IMR-90 (cell line): Measurements from ENCODE around the gene CFAP43. TPM values are rescaled to one million over a fixed set of nuclear protein-coding genes. Genes with fewer than 3 reads are reported as not detected.

ENCODE experiments used
- ATAC-seq: fragments of 200-7000 bp; cut with Tn5 transposase; 2 replicates; pipeline ENCODE4 v1.9.1; 2020; ENCODE audit warnings: low read depth, mild to moderate bottlenecking, moderate library complexity
- BruUV-seq: library from RNA; stranded (reverse); fragments of 400-500 nt; replicated peaks from 2 replicates; lab custom pipeline; 2021; lab: Mats Ljungman, UMichigan
- CTCF ChIA-PET: fragments of 300-600 bp; formaldehyde crosslinking; extraction: SDS; loops from one replicate; lab custom pipeline; 2021; ENCODE audit warnings: antibody characterized with exemption; lab: Yijun Ruan, JAX
- POLR2A ChIA-PET: fragments of 300-600 bp; sonication (Branson Sonifier 250); formaldehyde crosslinking; loops from one replicate; lab custom pipeline; 2022; ENCODE audit warnings: antibody characterized with exemption; ENCODE audit not compliant: unreplicated experiment; lab: Charles Lee
- DNase-seq: peaks from one replicate; pipeline ENCODE4 v3.0.0; 2013
- H2AFZ ChIP-seq: replicated peaks from 2 replicates; pipeline ENCODE3; 2013; ENCODE audit warnings: low read length, mild to moderate bottlenecking; ENCODE audit not compliant: poor library complexity
- H2AK5ac ChIP-seq: 2 replicates; pipeline ENCODE4 v1.6.1; 2013; ENCODE audit warnings: low read depth, low read length, inconsistent platforms
- H2AK9ac ChIP-seq: replicated peaks from 2 replicates; pipeline ENCODE3; 2013; ENCODE audit warnings: mild to moderate bottlenecking, low read depth, low read length, moderate library complexity; ENCODE audit not compliant: poor library complexity
- H2BK120ac ChIP-seq: 2 replicates; pipeline ENCODE4 v1.6.1; 2013; ENCODE audit warnings: low read depth, low read length, inconsistent platforms
- H2BK15ac ChIP-seq: 3 replicates; pipeline ENCODE4 v1.6.1; 2013; ENCODE audit warnings: low read depth, low read length, inconsistent platforms
- H2BK20ac ChIP-seq: 2 replicates; pipeline ENCODE4 v1.6.1; 2013; ENCODE audit warnings: low read depth, mild to moderate bottlenecking, inconsistent platforms, low read length, moderate library complexity
- H2BK5ac ChIP-seq: 2 replicates; pipeline ENCODE4 v1.6.1; 2013; ENCODE audit warnings: mild to moderate bottlenecking, low read depth, low read length, inconsistent platforms; ENCODE audit not compliant: poor library complexity, severe bottlenecking
- H3K14ac ChIP-seq: replicated peaks from 2 replicates; pipeline ENCODE4 v1.6.1; 2013; ENCODE audit warnings: low read depth, low read length, inconsistent platforms
- H3K18ac ChIP-seq: 2 replicates; pipeline ENCODE4 v1.6.1; 2013; ENCODE audit warnings: low read depth, low read length, control low read depth
- H3K23ac ChIP-seq: 2 replicates; pipeline ENCODE4 v1.6.1; 2013; ENCODE audit warnings: low read depth, low read length, inconsistent platforms
- H3K27ac ChIP-seq: 2 replicates; pipeline ENCODE4 v1.5.1; 2013; ENCODE audit warnings: mild to moderate bottlenecking, control low read depth, low read length; ENCODE audit not compliant: insufficient read depth
- H3K27me3 ChIP-seq: 2 replicates; pipeline ENCODE4 v1.6.1; 2013; ENCODE audit warnings: low read length; ENCODE audit not compliant: control insufficient read depth, insufficient read depth
- H3K36me3 ChIP-seq: 2 replicates; pipeline ENCODE4 v1.6.1; 2013; ENCODE audit warnings: low read length, mixed read lengths; ENCODE audit not compliant: control insufficient read depth, insufficient read depth
- H3K4ac ChIP-seq: 2 replicates; pipeline ENCODE4 v1.6.1; 2013; ENCODE audit warnings: low read depth, low read length, inconsistent platforms
- H3K4me1 ChIP-seq: 2 replicates; pipeline ENCODE4 v1.6.1; 2013; ENCODE audit warnings: low read length, mixed read lengths; ENCODE audit not compliant: control insufficient read depth, insufficient read depth
- H3K4me2 ChIP-seq: 2 replicates; pipeline ENCODE4 v1.6.1; 2013; ENCODE audit warnings: low read depth, mild to moderate bottlenecking, control low read depth, low read length, moderate library complexity
- H3K4me3 ChIP-seq: 2 replicates; pipeline ENCODE4 v1.5.1; 2013; ENCODE audit warnings: low read depth, mild to moderate bottlenecking, control low read depth, low read length, moderate library complexity; ENCODE audit not compliant: insufficient read depth
- H3K56ac ChIP-seq: 2 replicates; pipeline ENCODE4 v1.6.1; 2013; ENCODE audit warnings: low read length, inconsistent platforms; ENCODE audit not compliant: insufficient read depth; ENCODE audit errors: extremely low read depth
- H3K79me1 ChIP-seq, 2 experiments: 2 replicates each; pipeline ENCODE4 v1.6.1; 2013; ENCODE audit warnings: low read length in 2 of 2, inconsistent platforms in 1 of 2, low read depth in 1 of 2
- H3K9ac ChIP-seq: 2 replicates; pipeline ENCODE4 v1.6.1; 2013; ENCODE audit warnings: low read depth, low read length, control low read depth
- H3K9me1 ChIP-seq: 2 replicates; pipeline ENCODE4 v1.6.1; 2013; ENCODE audit warnings: low read length, inconsistent platforms; ENCODE audit not compliant: insufficient read depth
- H3K9me3 ChIP-seq: 2 replicates; pipeline ENCODE4 v1.6.1; 2013; ENCODE audit warnings: low read length; ENCODE audit not compliant: control insufficient read depth, insufficient read depth
- H4K20me1 ChIP-seq: 2 replicates; pipeline ENCODE4 v1.6.1; 2013; ENCODE audit warnings: low read length, inconsistent platforms; ENCODE audit not compliant: insufficient read depth
- H4K5ac ChIP-seq: 2 replicates; pipeline ENCODE4 v1.6.1; 2013; ENCODE audit warnings: mild to moderate bottlenecking, low read depth, low read length, control low read depth
- H4K8ac ChIP-seq, 2 experiments: 2 replicates each; pipeline ENCODE4 v1.6.1; 2013; ENCODE audit warnings: low read depth in 2 of 2, low read length in 2 of 2, control low read depth in 1 of 2, inconsistent platforms in 1 of 2
- H4K91ac ChIP-seq: 2 replicates; pipeline ENCODE4 v1.6.1; 2013; ENCODE audit warnings: low read depth, low read length, inconsistent platforms; ENCODE audit not compliant: insufficient read depth
- CEBPB ChIP-seq: IDR thresholded peaks from 2 replicates; pipeline ENCODE4 v1.6.1; 2012; ENCODE audit warnings: low read depth, low read length, improper control_type of control experiment
- CHD1 ChIP-seq: IDR thresholded peaks from 2 replicates; pipeline ENCODE4 v1.6.1; 2012; ENCODE audit warnings: low read depth, low read length, improper control_type of control experiment
- CTCF ChIP-seq: conservative IDR thresholded peaks from 2 replicates; pipeline ENCODE4 v1.5.1; 2012; ENCODE audit warnings: mild to moderate bottlenecking, low read depth, low read length, improper control_type of control experiment
- ELK1 ChIP-seq: fragments of 150-350 bp; IDR thresholded peaks from 2 replicates; pipeline ENCODE4 v1.6.1; 2016; ENCODE audit warnings: low read depth, mild to moderate bottlenecking, low read length, moderate library complexity, borderline replicate concordance
- FOS ChIP-seq: fragments of 150-350 bp; IDR thresholded peaks from 2 replicates; pipeline ENCODE4 v1.6.1; 2016; ENCODE audit warnings: low read depth, low read length
- MAZ ChIP-seq: IDR thresholded peaks from 2 replicates; pipeline ENCODE4 v1.6.1; 2012; ENCODE audit warnings: low read depth, mild to moderate bottlenecking, low read length, improper control_type of control experiment, moderate library complexity, borderline replicate concordance
- MXI1 ChIP-seq: IDR thresholded peaks from 2 replicates; pipeline ENCODE4 v1.6.1; 2012; ENCODE audit warnings: low read depth, mild to moderate bottlenecking, low read length, moderate library complexity, borderline replicate concordance
- NFE2L2 ChIP-seq: fragments of 150-350 bp; IDR thresholded peaks from 2 replicates; pipeline ENCODE4 v1.6.1; 2016; ENCODE audit warnings: low read depth, mild to moderate bottlenecking, low read length
- POLR2A ChIP-seq: IDR thresholded peaks from 2 replicates; pipeline ENCODE4 v1.6.1; 2012; ENCODE audit warnings: mild to moderate bottlenecking, low read depth, low read length
- RAD21 ChIP-seq: IDR thresholded peaks from 2 replicates; pipeline ENCODE4 v1.6.1; 2012; ENCODE audit warnings: low read length, improper control_type of control experiment
- RFX5 ChIP-seq: IDR thresholded peaks from 2 replicates; pipeline ENCODE4 v1.8.0; 2012; ENCODE audit warnings: low read depth, mild to moderate bottlenecking, low read length, moderate library complexity
- SMC3 ChIP-seq: fragments of 150-350 bp; IDR thresholded peaks from 2 replicates; pipeline ENCODE4 v1.6.1; 2016; ENCODE audit warnings: low read depth, mild to moderate bottlenecking, antibody characterized with exemption, low read length, moderate library complexity
- USF2 ChIP-seq: fragments of 150-350 bp; IDR thresholded peaks from 2 replicates; pipeline ENCODE4 v1.6.1; 2017; ENCODE audit warnings: mild to moderate bottlenecking, antibody characterized with exemption, low read length, low read depth
- WGBS, 2 experiments: methylation state at CpG; one replicate each; pipeline versions ENCODE4 v1.1.5 to v1.1.7; 2013; ENCODE audit warnings: missing lambda C conversion rate in 2 of 2; ENCODE audit not compliant: insufficient read length in 1 of 2; ENCODE audit errors: extremely low coverage in 2 of 2; 5-methylcytosine and 5-hydroxymethylcytosine counted together
- dilution Hi-C: fragments of 300-500 bp; cut with HindIII; formaldehyde crosslinking; loops from one replicate; pipeline ENCODE4 v1.14.3; 2018; ENCODE audit warnings: low sequenced_read_pairs; ENCODE audit not compliant: unreplicated experiment
- in situ Hi-C: fragments of 300-500 bp; cut with MboI; formaldehyde crosslinking; loops from 3 replicates; pipeline ENCODE4 v1.14.3; 2019; ENCODE audit warnings: low sequenced_read_pairs, inconsistent platforms, mixed read lengths
- intact Hi-C: fragments of 100-400 bp; cut with micrococcal nuclease; formaldehyde crosslinking; loops from 2 replicates; pipeline ENCODE4 v1.10.0; 2022
- polyA plus RNA-seq, 3 experiments: library from polyadenylated mRNA; depleted of rRNA; stranded (reverse); fragments of >200 nt; gene quantifications; 2 replicates each; pipeline ENCODE4 v1.2.3, GENCODE V29; 2012; ENCODE audit warnings: low replicate concordance in 1 of 3
- total RNA-seq: library from RNA; depleted of rRNA; stranded (reverse); fragments of >200 nt; gene quantifications from 2 replicates; pipeline ENCODE4 v1.2.3, GENCODE V29; 2012

The CFAP43 gene
- total and polyA plus RNA-seq, 2 of the 4 experiments (the other 2 are of a cell fraction): under 0.01 to 0.05 TPM

GRCh38 chr10:104120903-104121484 is 111.2 kb downstream of the CFAP43 start:
- H3K36me3 ChIP-seq: no peaks in the 10 kb centered on the region
- H4K5ac ChIP-seq: peak overlapping the region; percentile 80
- H2AK5ac ChIP-seq: peak overlapping the region; percentile 49; the same call in 1 of the 2 replicates
- no peaks in the 10 kb centered on the region for H3K27me3 ChIP-seq
- WGBS, 2 experiments: 2% methylated on average over 14 of the region's 28 CpGs; no CpG with 5 or more reads in 1 of the 2 experiments
- H3K56ac ChIP-seq: peak overlapping the region; percentile 97
- peak overlapping the region; percentile 92 for H3K23ac ChIP-seq
- H3K9me3 ChIP-seq: no peaks in the 10 kb centered on the region
- H4K91ac ChIP-seq: peak overlapping the region; percentile 89
- no peaks in the 10 kb centered on the region; the same call in 1 of the 2 replicates for H3K9me1 ChIP-seq
- H3K4me3 ChIP-seq: peak overlapping the region; percentile 73
- ChIA-PET CTCF (interaction anchor here (1.0 to 1.2 kb wide), 4 partner anchors 49 to 157 kb away, joined by 3 to 4 read pairs (median 3); no protein-coding TSS in a partner anchor), POLR2A (interaction anchor here (0.6 to 0.7 kb wide), 3 partner anchors 114 to 220 kb away, joined by 6 to 15 read pairs (median 8); no protein-coding TSS in a partner anchor)
- in situ Hi-C loops: loop anchor here (5.0 kb wide), 1 partner anchor 234 kb away; no protein-coding TSS in a partner anchor
- no TSS peak for BruUV-seq
- peak overlapping the region; percentile 92 for H3K4ac ChIP-seq
- no peaks in the 10 kb centered on the region for H4K20me1 ChIP-seq
- peak overlapping the region; percentile 83; the same call in 2 of the 3 replicates for H2BK15ac ChIP-seq
- H3K18ac ChIP-seq: peak overlapping the region; percentile 92
- H2BK20ac ChIP-seq: peak overlapping the region; percentile 92
- dilution Hi-C loops: no loop called here
- peak overlapping the region; percentile 91 for H2BK120ac ChIP-seq
- peak overlapping the region; percentile 96 for H2AFZ ChIP-seq
- peak overlapping the region; percentile 79 to 89 for H4K8ac ChIP-seq
- no peaks in the 10 kb centered on the region; the same call in 1 of the 2 replicates for H3K4me1 ChIP-seq
- DNase-seq (peak; percentile 96), ATAC-seq (peak; percentile 34)
- H3K79me1 ChIP-seq: peaks cover 0 to 7% of the 10 kb centered on the region in 2 experiments; a peak in 2 of 4 replicates
- H2BK5ac ChIP-seq: peak overlapping the region; percentile 96
- peak overlapping the region; percentile 87 for H3K4me2 ChIP-seq
- H3K14ac ChIP-seq: peak overlapping the region; percentile 96
- peak overlapping the region; percentile 96 for H3K9ac ChIP-seq
- intact Hi-C loops: loop anchor here (1.0 to 5.0 kb wide), 6 partner anchors 76 to 233 kb away; partner anchors contain the start of genes CFAP58 and SLK
- H3K27ac ChIP-seq: peak overlapping the region; percentile 93
- H2AK9ac ChIP-seq: peak overlapping the region; percentile 96
- TF ChIP-seq NFE2L2 (no peak), CHD1 (0 out of 2 replicates have a peak, but pooled peaks have one; percentile 74), FOS (peak; percentile 36; the same call in 1 of the 2 replicates), ELK1 (no peak), RFX5 (no peak), MXI1 (0 out of 2 replicates have a peak, but pooled peaks have one; percentile 35), CEBPB (peak; percentile 94), MAZ (peak; percentile 73), CTCF (no peak), RAD21 (no peak), POLR2A (peak; percentile 25; the same call in 1 of the 2 replicates), USF2 (peak; percentile 88), SMC3 (no peak)
